Ureter (tissue), 1 donor: ENCODE measurements around the gene MINDY4. TPM values are rescaled to one million over a fixed set of nuclear protein-coding genes. Genes with fewer than 3 reads are reported as not detected.

ENCODE experiments used
- DNase-seq: peaks from one replicate; pipeline ENCODE4 v3.0.0-alpha.2; 2020; ENCODE audit warnings: low spot score
- total RNA-seq: library from RNA; stranded (reverse); gene quantifications from one replicate; pipeline ENCODE4 v1.2.4, GENCODE V29; 2023
- donor health status: DM: yes; HTN: yes; CAD: no.

The MINDY4 gene
- total RNA-seq, 1 donor from 2014 or later: 16.8 TPM

DNA sequence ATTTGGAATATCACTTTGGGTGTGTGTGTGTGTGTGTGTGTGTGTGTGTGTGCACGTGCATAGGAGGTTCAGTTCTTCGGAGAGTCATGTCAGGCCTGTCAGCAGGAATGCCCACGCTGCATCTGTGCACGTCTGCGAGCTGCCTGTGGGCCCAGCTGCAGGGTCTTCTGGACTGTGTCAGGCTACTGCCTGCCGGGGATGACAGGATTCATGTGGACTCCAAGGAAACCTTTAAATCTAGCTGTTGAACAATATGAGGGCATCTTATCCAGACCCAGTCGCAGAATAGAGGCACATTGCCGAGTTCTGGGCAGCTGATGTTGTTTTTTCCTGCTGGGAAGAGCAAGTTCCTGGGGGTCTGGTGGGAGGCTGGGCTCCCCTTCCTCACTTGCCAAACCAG, 159.4 kb downstream of the MINDY4 start:
- no peak for DNase-seq

DNA sequence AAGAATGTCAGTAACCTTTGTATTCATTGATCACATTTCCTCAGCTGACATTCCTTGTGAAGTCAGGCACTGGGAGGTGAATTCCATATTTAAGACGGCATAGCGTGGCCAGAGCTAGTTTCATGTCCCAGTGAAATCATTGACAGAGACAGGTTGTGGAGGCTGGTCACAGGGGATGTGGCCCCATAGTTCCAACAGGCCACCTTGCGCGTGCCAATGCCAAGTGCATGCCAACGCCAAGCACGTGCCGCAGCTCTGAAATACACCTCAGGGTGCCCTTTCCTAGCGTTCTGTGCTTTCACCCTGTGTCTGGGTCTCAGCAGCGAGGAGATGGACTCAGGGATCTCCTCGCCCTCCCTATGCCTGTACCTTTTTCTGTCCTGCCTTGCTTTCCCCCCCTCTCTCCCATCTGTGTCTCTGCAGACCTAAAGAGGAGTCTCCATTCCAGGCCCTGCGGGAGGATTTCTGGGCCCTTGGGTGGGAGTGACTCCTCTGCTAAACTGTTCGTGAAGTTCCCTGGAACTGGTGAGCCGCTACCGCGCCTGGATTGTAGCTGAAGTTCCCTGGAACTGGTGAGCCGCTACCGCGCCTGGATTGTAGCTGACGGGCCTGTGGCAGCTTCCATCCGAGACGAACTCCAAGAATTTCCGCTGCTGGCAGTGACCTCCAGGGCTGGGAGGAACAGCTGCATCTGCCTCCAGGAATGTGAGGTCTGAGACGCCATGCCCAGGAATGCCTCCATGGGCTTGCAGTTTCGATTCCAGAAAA, 160.1 kb downstream of the MINDY4 start:
- no peak for DNase-seq

DNA sequence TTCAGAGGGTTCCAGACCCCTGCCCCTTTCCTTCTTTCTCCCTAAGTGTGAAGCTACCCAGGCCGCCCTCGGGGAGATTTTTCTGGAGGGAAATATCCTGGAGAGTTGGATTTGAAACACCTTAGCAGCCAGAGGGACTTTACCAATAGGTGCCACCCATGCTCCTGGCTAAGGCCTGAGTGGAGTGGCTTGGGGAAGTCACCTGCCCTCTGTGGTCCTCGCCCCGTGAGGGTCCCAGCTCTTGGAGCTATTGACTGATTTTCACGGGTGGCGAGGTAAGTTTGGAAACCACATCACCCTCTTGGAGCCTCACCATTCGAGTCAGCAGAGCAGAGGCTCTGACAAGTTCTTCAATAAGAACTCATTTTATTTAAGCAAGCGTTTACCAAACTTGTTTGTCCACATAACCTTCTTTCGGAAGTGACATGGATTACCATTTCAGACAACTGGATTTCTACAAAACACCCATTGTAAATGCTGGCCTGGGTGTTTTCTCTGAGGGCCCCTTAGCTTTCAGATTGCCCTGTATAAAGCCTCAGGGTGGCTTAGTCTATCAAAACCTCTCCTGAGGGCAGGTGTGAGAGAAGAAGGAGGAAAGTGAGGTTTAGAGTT, 160.8 kb downstream of the MINDY4 start:
- no peak for DNase-seq

GRCh38 chr7:30932562-30932961, 161.3 kb downstream of the MINDY4 start:
- no peak for DNase-seq

- no peak for DNase-seq
Observed at GRCh38 chr7:30933124-30933974, 162.1 kb downstream of the MINDY4 start.

GRCh38 chr7:30934225-30934624, 163.0 kb downstream of the MINDY4 start:
- no peak for DNase-seq

DNA sequence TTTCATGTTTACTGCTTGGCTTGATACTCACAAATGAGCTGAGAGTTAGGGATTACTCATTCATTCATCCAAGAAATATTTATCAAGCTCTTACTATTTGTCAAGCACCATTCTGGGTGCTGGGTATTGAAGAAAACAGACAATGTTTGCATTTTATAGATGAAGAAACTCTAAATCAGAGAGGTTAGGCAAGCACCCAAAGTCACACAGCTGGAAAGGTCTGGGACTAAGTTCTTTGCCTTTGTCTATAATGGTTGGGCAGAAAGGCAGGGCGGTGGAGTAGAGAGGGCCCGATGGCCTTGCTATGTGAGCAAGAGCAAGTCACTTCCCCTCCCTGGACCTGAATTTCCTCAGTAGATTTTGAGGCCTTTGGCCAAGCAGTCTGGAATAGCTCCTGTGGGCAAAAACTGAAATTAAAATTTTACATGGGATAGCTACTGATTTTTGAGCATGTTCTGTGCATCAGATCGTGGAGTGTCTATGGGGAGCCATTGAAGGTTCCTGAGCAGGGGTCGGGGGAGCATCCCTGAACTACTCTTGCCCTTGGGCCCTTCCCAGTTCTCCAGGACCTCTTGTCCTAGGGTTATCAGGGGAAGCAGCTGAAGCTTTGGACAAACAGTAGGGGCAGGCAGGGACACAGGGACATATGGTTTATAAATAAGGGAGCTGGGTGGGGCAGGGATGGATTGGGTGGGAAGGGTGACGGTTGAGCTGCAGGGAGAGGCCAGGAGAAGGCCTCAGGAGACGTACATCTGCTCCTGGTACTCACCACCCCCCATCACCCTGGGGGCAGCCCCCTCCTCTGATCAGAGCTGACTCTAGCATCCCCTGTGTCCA, 163.7 kb downstream of the MINDY4 start:
- DNase-seq: no peak

- DNase-seq: no peak
Observed at GRCh38 chr7:30935569-30935877, 164.3 kb downstream of the MINDY4 start.

- DNase-seq: no peak
Observed at GRCh38 chr7:30936650-30937245, 165.5 kb downstream of the MINDY4 start.

DNA sequence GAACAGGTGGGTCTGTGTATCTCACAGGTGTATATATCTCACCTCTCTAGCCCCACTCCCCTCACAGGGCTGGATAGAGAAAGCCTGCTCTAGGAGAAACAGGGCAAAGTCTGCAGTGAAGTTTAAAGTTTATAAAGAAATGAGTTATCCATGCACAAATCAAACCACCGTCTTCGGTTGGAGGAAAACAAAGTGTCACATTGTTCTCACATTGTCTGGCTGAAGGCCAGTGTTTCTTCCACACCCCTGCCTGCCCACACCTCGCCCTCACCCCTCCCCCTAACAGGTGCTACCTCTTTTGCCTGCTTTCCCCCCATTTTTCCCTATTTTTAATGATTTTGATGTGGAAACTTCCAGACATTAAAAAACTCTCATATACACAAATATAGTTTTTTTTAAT, 166.2 kb downstream of the MINDY4 start:
- DNase-seq: no peak

DNA sequence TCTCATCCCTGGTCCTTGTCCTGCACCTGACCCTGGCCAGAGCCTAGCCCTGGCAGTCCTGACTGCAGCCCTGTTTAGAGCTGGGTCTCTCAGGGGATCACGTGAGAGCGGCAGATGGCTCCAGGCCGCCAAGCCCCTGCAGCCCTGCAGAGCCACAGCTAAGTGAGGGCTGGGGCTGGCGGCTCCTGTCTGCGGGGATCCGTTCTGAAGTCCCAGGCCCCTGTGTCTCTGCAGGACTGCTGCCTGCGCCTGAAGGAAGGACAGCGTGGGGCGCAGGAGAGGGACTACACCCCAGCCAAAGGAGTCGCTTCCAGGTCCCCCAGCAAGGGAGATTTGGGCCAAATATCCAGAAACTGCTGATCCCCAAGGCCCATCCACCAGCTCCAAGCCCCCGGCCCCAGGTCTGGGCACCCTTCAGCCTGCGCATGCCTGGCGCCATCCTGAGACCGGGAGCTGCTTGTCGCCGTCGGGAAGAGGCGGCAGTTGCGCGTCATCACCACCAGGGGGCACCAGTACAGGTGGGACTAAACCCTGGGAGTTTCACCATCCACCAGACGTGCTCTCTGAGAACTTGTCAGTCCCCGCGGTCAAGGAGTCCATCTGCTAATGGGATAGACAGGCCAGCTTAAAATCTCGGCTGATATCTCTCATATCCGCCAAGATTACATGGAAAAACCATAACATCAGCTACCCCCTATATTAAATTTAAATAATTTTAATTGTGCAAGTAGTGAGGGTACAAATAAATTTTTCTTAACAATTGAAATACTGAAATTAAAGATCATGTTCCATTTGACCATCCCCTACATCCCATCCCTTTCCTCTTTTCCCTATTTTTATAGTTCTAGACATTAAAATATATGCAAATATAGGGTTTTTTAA, 167.5 kb downstream of the MINDY4 start:
- DNase-seq: peak; percentile 82

DNA sequence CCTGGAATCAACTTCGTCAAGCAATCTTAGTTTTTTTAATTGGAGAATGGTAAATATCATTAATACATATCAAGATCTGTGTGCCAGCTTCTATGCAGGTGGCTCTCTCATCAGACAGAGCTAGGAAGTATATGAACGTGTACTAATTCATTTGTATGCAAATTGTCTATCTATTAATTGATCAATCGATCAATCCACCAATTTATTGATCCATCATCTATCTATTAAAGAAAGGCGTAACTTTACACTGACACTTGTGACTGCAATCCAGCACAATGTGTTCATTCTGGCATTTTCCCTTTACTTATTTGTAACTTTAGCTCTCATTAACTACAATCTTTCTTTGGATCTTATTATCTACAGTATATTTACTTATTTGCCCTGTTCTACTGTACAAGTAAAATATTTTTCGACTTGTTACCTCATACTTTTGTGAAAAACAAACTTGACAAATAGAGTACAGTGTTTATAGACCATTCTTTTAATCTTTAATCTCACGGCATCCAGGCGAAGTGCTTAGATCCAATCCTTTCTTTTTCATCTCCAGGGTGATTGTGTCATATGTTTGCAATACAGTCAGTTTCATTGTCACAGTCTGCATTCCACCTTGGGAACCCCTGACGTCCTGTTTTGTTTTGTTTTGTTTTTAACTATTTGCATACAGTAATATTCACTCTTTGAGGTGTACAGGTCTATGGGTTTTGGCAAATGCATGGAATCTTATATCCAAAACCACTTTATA, 170.5 kb downstream of the MINDY4 start:
- no peak for DNase-seq

Other genes with a start within 250 kb of the MINDY4 start
- gene GARS1, start 176.5 kb upstream of the MINDY4 start, total RNA-seq: 203 TPM
- gene CRHR2, start 89.0 kb upstream of the MINDY4 start, total RNA-seq: 0.34 TPM
- 31.4 TPM for gene INMT, start 19.3 kb upstream of the MINDY4 start, total RNA-seq
- gene AQP1, start 140.4 kb downstream of the MINDY4 start, total RNA-seq: 373 TPM
- not detected for gene GHRHR, start 192.5 kb downstream of the MINDY4 start, total RNA-seq